GM12801 (cell line): Measurements from ENCODE around the gene UGT1A7.

Source experiments
- TF ChIP-seq, protein P1 (sequence below): IDR thresholded peaks from one replicate; pipeline ENCODE4 v1.5.1; 2011; ENCODE audit warnings: control low read depth; ENCODE audit not compliant: insufficient read length; ENCODE audit errors: extremely low read depth

Gene UGT1A7

DNA sequence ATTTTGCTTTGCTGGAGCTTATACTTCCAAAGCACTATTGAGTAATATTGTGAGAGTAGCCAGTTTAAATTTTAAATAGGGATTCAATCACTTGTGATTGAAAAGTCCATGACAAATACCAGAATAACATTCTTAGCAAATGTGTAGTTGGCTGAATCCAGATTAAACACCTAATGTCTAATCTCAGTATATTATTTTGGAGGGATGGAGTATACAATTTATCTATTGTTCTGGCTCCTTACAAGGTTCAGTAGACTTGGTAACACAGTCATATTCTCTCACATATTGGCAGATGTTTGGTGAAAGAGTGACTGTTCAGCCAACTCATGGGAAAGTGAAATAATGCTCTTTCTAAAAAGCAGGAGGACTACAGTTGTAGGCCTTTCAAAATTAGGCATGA lies 7.8 kb upstream of the UGT1A7 start:
- TF ChIP-seq, protein P1, sequence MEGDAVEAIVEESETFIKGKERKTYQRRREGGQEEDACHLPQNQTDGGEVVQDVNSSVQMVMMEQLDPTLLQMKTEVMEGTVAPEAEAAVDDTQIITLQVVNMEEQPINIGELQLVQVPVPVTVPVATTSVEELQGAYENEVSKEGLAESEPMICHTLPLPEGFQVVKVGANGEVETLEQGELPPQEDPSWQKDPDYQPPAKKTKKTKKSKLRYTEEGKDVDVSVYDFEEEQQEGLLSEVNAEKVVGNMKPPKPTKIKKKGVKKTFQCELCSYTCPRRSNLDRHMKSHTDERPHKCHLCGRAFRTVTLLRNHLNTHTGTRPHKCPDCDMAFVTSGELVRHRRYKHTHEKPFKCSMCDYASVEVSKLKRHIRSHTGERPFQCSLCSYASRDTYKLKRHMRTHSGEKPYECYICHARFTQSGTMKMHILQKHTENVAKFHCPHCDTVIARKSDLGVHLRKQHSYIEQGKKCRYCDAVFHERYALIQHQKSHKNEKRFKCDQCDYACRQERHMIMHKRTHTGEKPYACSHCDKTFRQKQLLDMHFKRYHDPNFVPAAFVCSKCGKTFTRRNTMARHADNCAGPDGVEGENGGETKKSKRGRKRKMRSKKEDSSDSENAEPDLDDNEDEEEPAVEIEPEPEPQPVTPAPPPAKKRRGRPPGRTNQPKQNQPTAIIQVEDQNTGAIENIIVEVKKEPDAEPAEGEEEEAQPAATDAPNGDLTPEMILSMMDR = no peak

DNA sequence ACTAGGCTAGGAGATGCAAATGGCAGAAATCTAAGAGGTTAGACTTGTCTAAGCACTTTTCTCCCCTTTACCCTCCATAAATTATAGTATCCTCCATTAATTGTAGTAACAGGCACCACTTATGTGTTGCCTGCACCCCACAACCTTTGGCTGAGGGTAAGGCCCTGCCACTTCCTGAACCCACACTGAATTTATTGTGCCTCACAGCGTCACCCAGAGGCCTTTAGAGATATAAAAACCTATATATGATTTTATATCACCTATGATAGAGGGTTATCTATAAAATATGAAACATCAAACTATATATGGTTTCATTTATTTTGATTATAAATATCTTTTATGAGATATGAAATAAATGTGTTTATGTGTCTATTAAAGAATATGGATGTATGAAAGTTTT lies 7.4 kb upstream of the UGT1A7 start:
- TF ChIP-seq, protein P1 = no peak

DNA sequence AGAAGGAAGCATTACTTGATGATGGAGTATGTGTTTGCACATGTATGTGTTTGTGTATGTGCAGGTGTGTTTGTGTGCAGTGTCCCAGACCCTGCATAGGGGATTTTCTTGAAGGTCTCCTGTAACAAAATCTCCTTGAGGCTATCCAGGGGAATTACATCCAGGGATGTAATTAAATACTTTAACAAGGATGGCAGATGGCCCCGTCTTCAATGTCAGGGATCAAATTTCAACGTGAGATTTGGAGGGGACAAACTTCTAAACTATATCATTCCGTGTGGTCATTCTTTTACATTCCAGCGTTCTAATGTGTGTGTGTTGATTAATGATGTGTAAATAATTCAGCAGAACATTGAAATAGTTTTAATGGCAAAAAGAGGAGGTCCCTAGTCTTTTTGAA lies 6.7 kb upstream of the UGT1A7 start:
- TF ChIP-seq, protein P1 = no peak

DNA sequence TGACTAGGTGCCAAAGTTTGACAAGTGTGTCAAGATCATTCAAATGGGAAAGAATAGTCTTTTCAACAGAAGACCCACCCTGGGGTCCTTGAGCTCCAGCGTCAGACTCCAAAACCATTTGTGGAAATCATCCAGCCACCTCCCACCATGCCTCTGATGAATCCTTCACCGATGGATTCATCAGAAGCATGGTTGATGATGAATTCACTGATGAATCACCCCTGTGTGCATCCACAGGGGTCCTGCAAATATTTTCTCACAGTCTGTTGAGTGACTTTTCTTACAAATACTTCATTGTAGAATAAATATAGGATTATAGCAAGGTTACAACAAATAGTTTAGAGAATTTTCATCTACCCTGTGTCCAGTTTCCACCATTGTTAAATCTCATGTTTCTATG lies 5.7 kb upstream of the UGT1A7 start:
- TF ChIP-seq, protein P1 = no peak

DNA sequence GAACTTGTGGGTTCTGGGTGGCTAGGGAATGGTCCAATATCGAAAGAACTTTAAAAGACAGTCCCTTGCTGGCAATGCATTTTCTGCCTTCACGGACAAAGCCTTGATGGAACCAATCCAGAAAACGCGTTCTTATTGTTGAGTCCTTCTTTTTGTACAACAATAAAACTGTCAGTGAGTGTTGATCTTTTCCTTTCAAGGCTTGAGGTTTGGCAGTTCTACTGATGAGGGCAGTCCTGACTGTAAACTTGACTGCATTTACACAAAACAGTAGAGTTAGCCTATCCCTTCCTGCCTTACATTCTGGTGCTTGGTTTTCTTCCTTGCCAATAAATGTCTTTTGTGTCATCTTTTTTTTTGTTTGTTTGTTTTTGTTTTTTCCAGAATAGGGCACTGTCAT lies 2.5 kb upstream of the UGT1A7 start:
- TF ChIP-seq, protein P1 = no peak

DNA sequence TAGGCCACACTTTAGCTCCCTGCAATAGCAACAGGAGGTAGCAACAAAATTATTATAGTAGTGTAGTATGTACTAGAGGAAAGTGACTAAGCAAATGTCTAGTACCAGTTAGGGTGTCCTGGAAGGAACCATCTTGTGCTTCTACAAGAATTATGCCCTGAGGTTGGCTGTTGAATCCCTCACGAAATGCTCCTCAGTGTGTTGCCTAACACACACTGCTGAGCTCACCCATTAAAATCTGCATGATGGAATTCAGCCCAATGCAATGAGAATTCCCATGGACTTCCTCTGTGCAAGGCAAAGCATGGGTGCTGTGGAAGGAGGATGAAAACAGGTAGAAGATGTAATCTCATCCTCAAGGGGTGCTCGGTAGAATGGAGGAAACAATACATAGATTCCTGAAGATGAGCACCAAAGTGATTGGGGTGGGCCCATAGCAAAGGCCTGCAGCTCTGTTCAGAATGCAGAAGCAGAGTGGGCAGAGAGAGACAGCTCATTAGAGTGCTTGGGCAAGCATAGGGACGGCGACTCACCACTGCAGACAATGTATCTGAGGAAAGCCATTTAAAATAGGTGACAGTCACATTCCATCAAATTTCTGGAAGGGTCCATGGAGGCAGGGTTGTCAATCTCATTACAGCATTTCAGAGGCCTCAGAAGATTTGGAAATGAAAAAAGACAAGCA lies 1.2 kb upstream of the UGT1A7 start:
- TF ChIP-seq, protein P1 = no peak

DNA sequence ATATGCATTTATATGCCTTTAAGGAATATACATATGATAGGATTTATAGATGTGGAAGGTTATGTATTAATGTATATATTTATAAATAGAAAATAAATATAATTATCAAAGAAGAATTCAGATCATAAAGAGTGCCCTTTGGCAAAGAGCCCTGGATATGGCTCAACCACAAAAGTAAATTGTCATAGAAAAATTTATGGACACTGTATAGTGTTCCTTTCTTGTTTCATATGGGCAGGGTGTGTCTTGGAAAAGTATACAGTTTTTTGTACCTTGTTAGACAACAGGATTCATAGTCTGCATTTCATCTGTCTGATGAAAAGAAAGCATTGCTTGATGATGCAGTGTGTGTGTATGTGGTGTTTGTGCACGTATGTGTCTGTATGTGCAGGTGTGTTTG lies 2.9 kb downstream of the UGT1A7 start:
- TF ChIP-seq, protein P1 = no peak

DNA sequence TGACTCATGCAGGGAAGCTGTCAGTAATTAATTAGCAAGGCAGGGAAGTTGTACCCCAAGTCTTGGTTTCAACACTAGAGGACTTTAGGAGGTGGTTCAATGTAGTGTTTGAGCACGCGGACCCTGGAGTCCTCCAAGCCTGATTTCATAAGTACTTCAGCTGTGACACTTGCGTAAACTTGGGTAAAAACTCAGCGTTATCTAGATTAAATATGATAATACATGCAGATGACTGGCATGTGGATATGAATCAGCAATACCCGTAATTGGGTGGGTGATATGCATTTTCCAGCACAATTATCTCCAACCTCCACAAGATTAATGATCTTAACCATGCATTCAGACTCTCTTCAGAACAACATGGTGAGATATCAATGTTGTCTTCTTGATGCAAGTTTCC lies 5.2 kb downstream of the UGT1A7 start:
- TF ChIP-seq, protein P1 = no peak
